Activated CD8-positive, alpha-beta memory T cell treated with anti-CD3 and anti-CD28 coated beads for 1 hour (primary cell): Measurements from ENCODE around the gene KLHL30.
A peak's percentile ranks its signal among the peaks of the same experiment; 100 is the strongest.

Experiments used
- DNase-seq, 2 donors: peaks; one replicate each; pipeline ENCODE4 v3.0.0-alpha.2; 2020; ENCODE audit warnings: low read depth in 1 of 2; ENCODE audit errors: extremely low read depth in 1 of 2

Gene KLHL30

GRCh38 chr2:238144262-238144661, 5.8 kb downstream of the KLHL30 start:
- DNase-seq = no peak

DNA sequence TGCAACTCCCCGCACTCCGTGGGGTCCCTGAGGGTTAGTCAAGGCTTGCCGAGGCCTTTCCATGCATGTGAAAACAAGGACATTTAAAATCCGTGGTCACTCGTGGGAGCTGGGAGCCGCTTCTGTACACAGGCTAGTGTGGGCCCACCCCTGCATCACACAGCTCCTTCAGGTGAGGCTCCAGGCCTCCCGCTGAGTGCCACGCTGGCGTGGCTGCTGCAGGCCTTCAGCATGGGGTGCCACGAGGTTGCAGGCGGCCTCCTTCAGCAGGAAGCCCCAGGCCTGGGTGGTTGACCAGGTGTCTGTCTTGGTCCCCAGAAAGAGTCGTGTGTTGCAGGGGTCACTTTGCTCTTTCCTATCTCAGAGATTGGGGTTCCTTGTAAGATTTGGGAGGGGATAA, 6.6 kb downstream of the KLHL30 start:
- no peak for DNase-seq

DNA sequence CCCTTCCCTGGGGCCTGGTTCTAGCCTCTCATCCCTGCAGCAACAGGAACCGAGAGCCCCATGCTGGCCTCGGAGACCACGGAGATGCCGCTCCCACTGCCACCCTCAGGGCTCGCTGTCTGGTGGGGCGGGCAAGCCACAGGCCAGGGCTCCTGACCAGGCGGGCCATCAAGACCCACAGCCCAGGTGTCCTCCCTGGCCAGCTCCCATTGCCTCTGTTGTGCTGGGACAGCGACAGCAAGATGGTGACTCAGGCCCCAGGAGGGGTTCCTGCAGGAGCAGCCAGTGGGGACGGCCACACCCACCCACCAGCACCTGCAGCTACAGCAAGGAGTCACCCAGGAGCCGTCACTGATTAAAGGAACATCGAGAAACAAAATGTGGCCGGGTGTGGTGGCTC, 7.4 kb downstream of the KLHL30 start:
- DNase-seq = no peak

GRCh38 chr2:238146884-238147544, 8.5 kb downstream of the KLHL30 start:
- no peak for DNase-seq

DNA sequence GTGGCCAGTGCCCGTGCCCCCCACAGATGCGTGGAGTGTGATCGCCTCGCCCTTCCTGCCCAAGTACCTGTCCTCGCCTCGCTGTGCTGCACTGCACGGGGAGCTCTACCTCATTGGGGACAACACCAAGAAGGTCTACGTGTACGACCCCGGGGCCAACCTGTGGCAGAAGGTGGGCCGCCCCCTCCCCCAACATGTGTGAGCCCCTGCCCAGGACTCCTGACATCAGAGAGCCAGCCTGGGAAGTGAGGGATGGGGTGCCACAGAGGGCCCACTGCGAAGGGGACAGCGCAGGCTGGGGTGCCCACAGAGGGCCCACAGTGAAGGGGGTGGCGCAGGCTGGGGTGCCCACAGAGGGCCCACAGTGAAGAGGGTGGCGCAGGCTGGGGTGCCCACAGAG, 10.5 kb downstream of the KLHL30 start:
- no peak for DNase-seq

GRCh38 chr2:238149841-238150572, 11.5 kb downstream of the KLHL30 start:
- no peak for DNase-seq

DNA sequence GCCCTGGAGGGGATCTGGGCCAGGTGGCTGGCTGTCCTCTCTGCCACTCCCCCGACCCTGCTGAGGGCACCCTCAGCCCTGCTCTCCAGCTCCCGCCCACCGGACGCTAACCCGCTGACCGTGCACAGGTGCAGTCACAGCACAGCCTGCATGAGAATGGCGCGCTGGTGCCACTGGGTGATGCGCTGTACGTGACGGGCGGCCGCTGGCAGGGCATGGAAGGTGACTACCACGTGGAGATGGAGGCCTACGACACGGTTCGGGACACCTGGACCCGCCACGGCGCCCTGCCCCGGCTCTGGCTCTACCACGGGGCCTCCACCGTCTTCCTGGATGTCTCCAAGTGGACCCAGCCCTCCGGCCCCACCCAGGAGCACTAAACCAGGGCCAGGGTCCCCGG, 12.2 kb downstream of the KLHL30 start:
- no peak for DNase-seq

DNA sequence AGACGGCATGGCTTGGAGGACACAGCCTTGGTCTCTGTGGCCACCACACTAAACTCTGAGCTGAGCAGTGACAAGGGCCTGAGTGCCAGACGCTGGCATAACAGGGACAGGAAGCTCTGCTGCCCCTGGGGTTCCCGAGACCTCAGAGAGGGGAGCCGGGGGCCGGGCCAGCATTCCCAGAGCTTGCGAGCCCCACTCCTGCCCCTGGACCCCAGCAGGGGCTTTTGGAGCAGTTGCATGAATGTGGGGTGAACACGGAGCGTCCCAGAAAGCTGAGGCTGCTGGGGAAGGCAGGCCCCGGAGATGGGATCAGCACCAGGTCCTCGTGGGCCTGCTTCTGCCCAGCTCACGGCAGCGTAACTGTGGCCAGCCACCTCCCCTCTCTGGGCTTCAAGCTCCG, 12.7 kb downstream of the KLHL30 start:
- no peak for DNase-seq

DNA sequence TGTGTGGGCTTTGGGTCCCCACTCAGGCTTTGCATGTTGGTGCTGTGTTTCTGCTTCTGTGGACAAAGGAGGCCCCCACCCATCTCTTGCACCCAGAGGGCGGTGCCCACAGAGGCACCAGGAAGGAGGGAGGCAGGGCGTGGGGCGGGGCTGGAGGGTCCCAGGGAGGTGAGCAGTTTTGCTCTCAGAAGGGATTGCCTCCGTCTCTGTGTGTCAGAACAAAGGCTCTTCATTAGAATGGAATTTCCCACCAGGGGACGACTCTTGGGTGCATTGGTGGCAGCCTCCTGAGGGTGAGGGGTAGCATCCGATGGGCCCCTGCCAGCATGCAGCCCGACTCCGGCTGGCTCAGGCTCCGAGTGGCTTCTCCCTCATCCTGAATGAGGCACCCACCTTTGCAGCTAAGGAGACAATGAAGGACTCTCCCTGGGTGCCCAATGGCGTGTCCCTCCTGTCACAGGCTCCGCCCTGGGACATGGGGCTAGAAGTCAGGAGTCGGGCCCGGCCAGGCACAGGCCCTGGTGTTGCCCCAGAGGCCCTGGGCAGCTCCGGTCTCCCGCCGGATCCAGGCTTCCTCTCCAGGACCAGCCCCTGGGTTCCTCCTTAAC, 13.3 kb downstream of the KLHL30 start:
- DNase-seq = no peak

GRCh38 chr2:238152771-238153688, 14.6 kb downstream of the KLHL30 start:
- no peak for DNase-seq

DNA sequence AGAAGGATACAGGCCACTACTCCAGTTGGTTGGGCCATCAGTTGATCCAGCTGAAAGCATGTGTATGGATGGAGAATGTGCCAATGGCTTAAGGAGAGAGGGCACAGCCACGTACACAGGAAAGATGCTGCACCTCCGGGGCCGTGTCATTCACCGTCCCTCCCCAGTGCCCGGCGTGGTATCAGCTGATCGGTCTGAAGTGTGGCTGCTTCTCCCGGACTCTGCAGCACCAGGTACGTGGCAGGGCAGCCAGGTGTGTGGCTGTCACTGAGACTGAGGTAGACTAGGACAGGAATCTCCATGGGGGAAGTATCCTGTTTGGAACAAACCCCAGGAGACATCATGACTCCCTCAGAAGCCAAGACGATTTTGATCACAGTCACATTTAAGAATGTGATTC, 16.1 kb downstream of the KLHL30 start:
- no peak for DNase-seq

GRCh38 chr2:238155051-238155760, 16.7 kb downstream of the KLHL30 start:
- DNase-seq = no peak

- DNase-seq = no peak
Measured at GRCh38 chr2:238155761-238156694, 17.6 kb downstream of the KLHL30 start.

DNA sequence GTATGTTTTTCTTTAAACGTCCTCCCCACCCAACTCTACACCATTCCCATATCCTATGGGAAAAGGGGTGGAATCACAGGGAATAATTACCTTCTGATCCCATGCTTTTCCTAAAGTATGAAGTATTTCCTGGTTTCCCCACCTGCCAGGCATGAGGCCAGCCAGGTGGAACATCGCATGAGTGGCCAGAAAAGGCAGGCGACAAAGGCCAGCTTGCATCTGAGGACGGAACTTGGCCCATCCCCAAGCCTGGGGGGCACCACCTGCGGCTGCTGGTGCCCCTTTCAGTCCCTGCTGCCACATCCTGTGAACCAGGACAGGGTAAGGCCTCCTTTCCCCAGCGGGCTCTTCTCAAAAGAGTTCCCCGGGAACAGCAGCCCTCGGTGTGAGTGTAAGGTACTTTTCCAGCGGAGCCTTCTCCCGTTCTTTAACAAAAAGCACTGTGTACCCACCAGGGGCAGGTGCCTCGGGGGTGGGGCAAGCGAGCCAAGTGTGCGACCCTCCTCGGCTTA, 19.1 kb downstream of the KLHL30 start:
- no peak for DNase-seq

GRCh38 chr2:238158018-238158508, 19.6 kb downstream of the KLHL30 start:
- DNase-seq = no peak

- peak in 1 of 2 donors; percentile 30 for DNase-seq
Measured at GRCh38 chr2:238158509-238159070, 20.1 kb downstream of the KLHL30 start, which contains the start of gene ERFE. Gene ERFE (plus strand): TSS chr2:238158970. CDS start chr2:238159008, 38 bp downstream.

- no peak for DNase-seq
Measured at GRCh38 chr2:238159071-238159539, 20.6 kb downstream of the KLHL30 start.

DNA sequence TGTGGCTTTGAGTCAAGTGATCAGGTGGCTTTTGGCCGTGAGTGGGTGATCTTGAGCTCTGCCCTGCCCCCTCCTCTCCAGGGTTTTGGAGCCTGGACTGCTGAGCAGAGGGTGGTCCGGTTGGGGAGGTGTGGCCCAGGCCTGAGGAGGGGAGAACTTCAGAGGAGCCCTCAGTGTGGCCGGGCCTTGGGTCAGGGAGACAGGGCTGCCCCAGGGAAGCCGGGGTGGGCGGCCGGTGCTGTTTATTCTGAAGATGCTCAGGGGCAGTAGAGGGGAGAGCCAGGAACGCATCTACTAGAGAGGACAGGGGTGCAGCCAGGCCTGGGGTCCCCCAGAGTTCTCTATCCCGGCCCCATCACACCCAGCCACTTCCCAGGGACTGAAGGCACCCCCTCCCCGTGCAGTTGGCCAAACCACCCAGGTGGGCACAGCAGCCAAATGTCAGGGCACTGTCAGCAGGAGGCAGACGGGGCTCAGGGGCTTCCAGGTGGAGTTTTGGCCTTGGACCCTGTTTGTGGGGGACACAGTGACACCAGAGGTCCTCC, 21.3 kb downstream of the KLHL30 start:
- DNase-seq = no peak
